ENCODE measurements around the gene RTEL1. TPM values are rescaled to one million over a fixed set of nuclear protein-coding genes. Genes with fewer than 3 reads are reported as not detected.
A peak's percentile ranks its signal among the peaks of the same experiment; 100 is the strongest.
"Not testable (repeated sequence)": the region's sequence is repeated elsewhere in the genome, so short reads cannot be mapped to it uniquely, and the experiment has no call there.

The RTEL1 gene
- total RNA-seq, 6 experiments from 2014 or later = 9.6 to 16.3 (median 12.4) TPM

- H3K4me1 ChIP-seq = peaks cover 0 to 20% (median 9%) of the 10 kb centered on the region in 4 donors
- peak overlapping the region; percentile 65 to 83 (median 81) for H3K27ac ChIP-seq
- ATAC-seq = no peak
- no peak for DNase-seq
- peak overlapping the region; percentile 65 to 94 (median 68) for H3K4me3 ChIP-seq
- 73% methylated on average over 8 of the region's 31 CpGs for WGBS (ENCODE audit: insufficient coverage, low coverage, low lambda C conversion rate, missing lambda C conversion rate)
- no peak for TF ChIP-seq CTCF (IDR thresholded peaks at IDR 0.05)
- no peaks in the 10 kb centered on the region for H3K9me3 ChIP-seq
- H3K27me3 ChIP-seq = peaks cover 0 to 6% of the 10 kb centered on the region in 2 donors
- H3K36me3 ChIP-seq = peaks cover 0 to 10% (median 3%) of the 10 kb centered on the region in 4 donors
- intact Hi-C loops (cut with DNase I) = no loop called here
Measured at GRCh38 chr20:63657260-63657936, 714 bp upstream of the RTEL1 start.

GRCh38 chr20:63658749-63659187 is 656 bp downstream of the RTEL1 start:
- peak overlapping the region; percentile 65 to 94 (median 68) for H3K4me3 ChIP-seq
- TF ChIP-seq CTCF (IDR thresholded peaks at IDR 0.05) = no peak
- TF ChIP-seq POLR2A (IDR thresholded peaks at IDR 0.05) = no peak
- no peaks in the 10 kb centered on the region for H3K27me3 ChIP-seq
- no peaks in the 10 kb centered on the region for H3K9me3 ChIP-seq
- WGBS (ENCODE audit: insufficient coverage, low coverage, low lambda C conversion rate, missing lambda C conversion rate) = 10% methylated on average over 2 of the region's 25 CpGs
- H3K4me1 ChIP-seq = peaks cover 0 to 17% (median 6%) of the 10 kb centered on the region in 4 donors
- DNase-seq (no peak), ATAC-seq (peak; percentile 13 to 36 (median 16))
- H3K36me3 ChIP-seq = peaks cover 0 to 11% (median 3%) of the 10 kb centered on the region in 4 donors
- intact Hi-C loops (cut with DNase I) = no loop called here
- peak overlapping the region; percentile 65 to 83 (median 81) for H3K27ac ChIP-seq

- no peak for DNase-seq
- intact Hi-C loops (cut with DNase I) = no loop called here
- 74% methylated on average over 9 of the region's 13 CpGs for WGBS (ENCODE audit: insufficient coverage, low coverage, low lambda C conversion rate, missing lambda C conversion rate)
- peaks cover 0 to 17% (median 6%) of the 10 kb centered on the region in 4 donors for H3K4me1 ChIP-seq
- peaks cover 0 to 11% (median 3%) of the 10 kb centered on the region in 4 donors for H3K36me3 ChIP-seq
- H3K27ac ChIP-seq = no peak overlapping the region
- H3K27me3 ChIP-seq = no peaks in the 10 kb centered on the region
- TF ChIP-seq POLR2A (IDR thresholded peaks at IDR 0.05) (no peak), CTCF (IDR thresholded peaks at IDR 0.05) (no peak)
- no peak for ATAC-seq
- H3K9me3 ChIP-seq = no peaks in the 10 kb centered on the region
- H3K4me3 ChIP-seq = peak overlapping the region in 2 of 3 donors; percentile 65 to 94
Measured at GRCh38 chr20:63659370-63659769, 1.3 kb downstream of the RTEL1 start.

GRCh38 chr20:63660174-63660573 is 2.1 kb downstream of the RTEL1 start:
- peaks cover 0 to 11% (median 3%) of the 10 kb centered on the region in 4 donors for H3K36me3 ChIP-seq
- H3K4me3 ChIP-seq; H3K27ac ChIP-seq; intact Hi-C loops (cut with DNase I); DNase-seq; ATAC-seq; H3K27me3 ChIP-seq; H3K9me3 ChIP-seq: not testable (repeated sequence)
- H3K4me1 ChIP-seq = peaks cover 0 to 17% (median 6%) of the 10 kb centered on the region in 4 donors
- 90% methylated on average over 9 of the region's 10 CpGs for WGBS (ENCODE audit: insufficient coverage, low coverage, low lambda C conversion rate, missing lambda C conversion rate)

- no peaks in the 10 kb centered on the region for H3K27me3 ChIP-seq
- DNase-seq (no peak), ATAC-seq (no peak)
- H3K36me3 ChIP-seq = peaks cover 0 to 11% (median 3%) of the 10 kb centered on the region in 4 donors
- 78% methylated on average over 4 of the region's 8 CpGs for WGBS (ENCODE audit: insufficient coverage, low coverage, low lambda C conversion rate, missing lambda C conversion rate)
- intact Hi-C loops (cut with DNase I) = no loop called here
- peaks cover 0 to 17% (median 6%) of the 10 kb centered on the region in 4 donors for H3K4me1 ChIP-seq
- TF ChIP-seq CTCF (IDR thresholded peaks at IDR 0.05) = no peak
- no peak for TF ChIP-seq POLR2A (IDR thresholded peaks at IDR 0.05)
- no peak overlapping the region for H3K27ac ChIP-seq
- no peaks in the 10 kb centered on the region for H3K9me3 ChIP-seq
- no peak overlapping the region for H3K4me3 ChIP-seq
Measured at GRCh38 chr20:63660622-63661021, 2.5 kb downstream of the RTEL1 start.

Measured in right lobe of liver (tissue), 6 donors.